ENCODE data around the gene NDUFS2.

Gene NDUFS2

DNA sequence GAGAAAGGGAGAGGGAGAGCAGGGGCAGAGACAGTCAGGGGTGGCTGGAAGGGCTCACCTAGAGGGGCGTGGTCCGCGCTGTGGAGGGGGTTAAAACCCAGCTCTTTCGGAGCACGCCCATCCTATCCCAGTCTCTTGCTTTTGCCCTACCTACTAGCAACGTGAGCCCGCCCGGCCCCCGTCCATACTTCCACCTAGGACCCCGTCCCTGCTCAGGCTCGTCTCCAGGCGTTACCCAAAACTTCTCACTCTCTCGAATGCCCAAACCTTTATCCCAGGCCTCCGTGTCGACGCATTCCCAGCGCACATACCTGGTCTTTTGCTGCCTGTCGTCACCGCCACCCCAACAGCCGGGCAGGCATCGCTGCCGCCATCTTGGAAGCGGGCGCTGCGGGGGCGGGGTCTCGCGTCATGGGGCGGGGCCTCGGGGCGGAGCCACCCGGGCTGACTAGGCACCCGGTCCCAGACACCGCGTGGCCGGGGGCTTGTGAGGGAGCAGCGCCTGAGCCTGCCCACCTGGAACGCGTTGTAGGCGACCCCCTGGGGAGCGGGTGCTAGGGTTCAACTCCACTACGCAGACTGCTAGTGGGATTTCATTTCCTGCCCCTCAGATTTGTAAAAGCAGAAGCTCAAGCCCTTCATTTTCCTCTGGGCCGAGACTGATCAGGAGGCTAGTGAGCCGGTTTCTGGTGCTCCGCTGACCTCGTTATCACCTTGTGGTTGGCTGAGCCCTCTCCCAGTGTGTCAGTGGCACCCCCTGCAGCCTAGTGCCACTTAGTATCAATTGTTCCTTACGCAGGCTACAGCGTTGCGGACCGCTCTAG is 24.8 kb upstream of the NDUFS2 start, which contains the start of gene B4GALT3:
Gene B4GALT3, minus strand, starts transcription at position 396 of the 824 bp plus-strand sequence. CDS start 1,447 bp downstream, outside the sequence.
- H3K4me3 ChIP-seq (ENCODE audit: low read length, poor library complexity, severe bottlenecking): peak within 1 kb of the TSS; percentile 93
- H3K9me3 ChIP-seq (ENCODE audit: insufficient read depth, low read depth, low read length): no peaks in the 10 kb centered on the region
- peaks cover 36% of the 10 kb centered on the region for H3K4me1 ChIP-seq (ENCODE audit: insufficient read depth, low read length, poor library complexity, severe bottlenecking)
- no peaks in the 10 kb centered on the region for H3F3A ChIP-seq (ENCODE audit: low read depth)
- TF ChIP-seq, protein P1, sequence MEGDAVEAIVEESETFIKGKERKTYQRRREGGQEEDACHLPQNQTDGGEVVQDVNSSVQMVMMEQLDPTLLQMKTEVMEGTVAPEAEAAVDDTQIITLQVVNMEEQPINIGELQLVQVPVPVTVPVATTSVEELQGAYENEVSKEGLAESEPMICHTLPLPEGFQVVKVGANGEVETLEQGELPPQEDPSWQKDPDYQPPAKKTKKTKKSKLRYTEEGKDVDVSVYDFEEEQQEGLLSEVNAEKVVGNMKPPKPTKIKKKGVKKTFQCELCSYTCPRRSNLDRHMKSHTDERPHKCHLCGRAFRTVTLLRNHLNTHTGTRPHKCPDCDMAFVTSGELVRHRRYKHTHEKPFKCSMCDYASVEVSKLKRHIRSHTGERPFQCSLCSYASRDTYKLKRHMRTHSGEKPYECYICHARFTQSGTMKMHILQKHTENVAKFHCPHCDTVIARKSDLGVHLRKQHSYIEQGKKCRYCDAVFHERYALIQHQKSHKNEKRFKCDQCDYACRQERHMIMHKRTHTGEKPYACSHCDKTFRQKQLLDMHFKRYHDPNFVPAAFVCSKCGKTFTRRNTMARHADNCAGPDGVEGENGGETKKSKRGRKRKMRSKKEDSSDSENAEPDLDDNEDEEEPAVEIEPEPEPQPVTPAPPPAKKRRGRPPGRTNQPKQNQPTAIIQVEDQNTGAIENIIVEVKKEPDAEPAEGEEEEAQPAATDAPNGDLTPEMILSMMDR (conservative IDR thresholded peaks at IDR 0.05; ENCODE audit: low read length): peak; percentile 47
- TF ChIP-seq EZH2phosphoT487 (IDR thresholded peaks at IDR 0.05; ENCODE audit: borderline replicate concordance): no peak
- H3K27me3 ChIP-seq (ENCODE audit: insufficient read depth, low read length, poor library complexity, severe bottlenecking): no peaks in the 10 kb centered on the region
- no peaks in the 10 kb centered on the region for H3K9me2 ChIP-seq (replicated peaks; ENCODE audit: low read depth, low read length)
- H3K9ac ChIP-seq (ENCODE audit: low read depth, low read length, poor library complexity, severe bottlenecking): peak within 1 kb of the TSS; percentile 80
- peaks cover 16% of the 10 kb centered on the region; the same call in 1 of the 2 replicates for H3K36me3 ChIP-seq (ENCODE audit: insufficient read depth, low read length)
- peaks cover 6% of the 10 kb centered on the region for H4K20me1 ChIP-seq (ENCODE audit: insufficient read depth, low read length, poor library complexity, severe bottlenecking)
- peak within 1 kb of the TSS; percentile 78 for H3K4me2 ChIP-seq (ENCODE audit: low read depth, low read length, poor library complexity, severe bottlenecking)
- peak within 1 kb of the TSS; percentile 89 for H2AFZ ChIP-seq (ENCODE audit: low read length)
- peaks cover 27% of the 10 kb centered on the region for H3K79me2 ChIP-seq (ENCODE audit: insufficient read depth, low read length)

DNA sequence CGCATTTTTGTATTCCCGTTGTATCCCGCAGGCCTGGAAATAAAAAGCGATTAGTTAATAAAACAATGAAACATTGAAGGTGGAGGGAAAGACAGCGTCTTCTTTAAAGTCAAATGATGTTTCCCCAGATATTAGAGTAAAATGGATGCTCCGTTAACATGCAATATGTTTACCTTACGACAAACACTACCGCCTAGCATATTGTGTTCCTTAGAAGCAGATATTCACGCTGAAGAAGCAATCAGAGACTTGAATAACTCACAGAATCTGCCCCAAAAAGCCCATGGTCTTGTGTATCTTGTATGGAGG is 24.3 kb upstream of the NDUFS2 start:
- Histone ChIP-seq H3F3A (ENCODE audit: low read depth) (no peaks in the 10 kb centered on the region), H2AFZ (ENCODE audit: low read length) (0 out of 2 replicates have a peak overlapping the region, but pooled peaks have one; percentile 89), H3K36me3 (ENCODE audit: insufficient read depth, low read length) (peaks cover 15% of the 10 kb centered on the region; the same call in 1 of the 2 replicates), H3K4me2 (ENCODE audit: low read depth, low read length, poor library complexity, severe bottlenecking) (peak overlapping the region; percentile 78), H3K4me3 (ENCODE audit: low read length, poor library complexity, severe bottlenecking) (peak overlapping the region; percentile 93), H3K9me3 (ENCODE audit: insufficient read depth, low read depth, low read length) (no peaks in the 10 kb centered on the region), H4K20me1 (ENCODE audit: insufficient read depth, low read length, poor library complexity, severe bottlenecking) (peaks cover 6% of the 10 kb centered on the region), H3K27me3 (ENCODE audit: insufficient read depth, low read length, poor library complexity, severe bottlenecking) (no peaks in the 10 kb centered on the region), H3K4me1 (ENCODE audit: insufficient read depth, low read length, poor library complexity, severe bottlenecking) (peaks cover 42% of the 10 kb centered on the region), H3K9ac (ENCODE audit: low read depth, low read length, poor library complexity, severe bottlenecking) (peak overlapping the region; percentile 80), H3K9me2 (replicated peaks; ENCODE audit: low read depth, low read length) (no peaks in the 10 kb centered on the region), H3K79me2 (ENCODE audit: insufficient read depth, low read length) (peaks cover 26% of the 10 kb centered on the region)
- no peak for TF ChIP-seq EZH2phosphoT487 (IDR thresholded peaks at IDR 0.05; ENCODE audit: borderline replicate concordance)
- TF ChIP-seq, protein P1 (conservative IDR thresholded peaks at IDR 0.05; ENCODE audit: low read length): 0 out of 2 replicates have a peak, but pooled peaks have one; percentile 2

DNA sequence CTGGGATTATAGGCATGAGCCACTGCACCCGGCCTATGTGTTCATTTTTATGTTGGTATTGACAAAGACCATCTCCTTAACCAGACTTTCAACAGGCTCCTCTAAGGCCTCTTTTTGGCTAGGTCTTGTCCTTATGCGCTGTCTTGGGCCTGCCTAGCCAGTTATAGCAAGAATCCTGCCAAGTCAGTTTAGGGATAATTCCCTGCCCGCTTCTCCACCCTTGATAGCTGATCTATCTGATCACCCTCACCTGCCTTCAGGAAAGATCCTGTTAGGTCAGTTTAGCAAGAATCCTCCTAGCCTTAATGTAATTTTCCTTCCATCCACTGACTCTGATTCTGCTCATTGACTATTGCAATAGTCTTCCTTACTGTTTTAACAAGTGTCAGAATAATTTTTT is 22.5 kb upstream of the NDUFS2 start:
- no peaks in the 10 kb centered on the region for H3F3A ChIP-seq (ENCODE audit: low read depth)
- TF ChIP-seq, protein P1 (conservative IDR thresholded peaks at IDR 0.05; ENCODE audit: low read length): no peak
- no peak for TF ChIP-seq EZH2phosphoT487 (IDR thresholded peaks at IDR 0.05; ENCODE audit: borderline replicate concordance)
- peaks cover 57% of the 10 kb centered on the region for H3K4me1 ChIP-seq (ENCODE audit: insufficient read depth, low read length, poor library complexity, severe bottlenecking)

More for the DNA sequence above, 22.5 kb upstream of the NDUFS2 start:
- Histone ChIP-seq H3K9ac (ENCODE audit: low read depth, low read length, poor library complexity, severe bottlenecking) (no peak overlapping the region), H3K4me3 (ENCODE audit: low read length, poor library complexity, severe bottlenecking) (no peak overlapping the region), H3K79me2 (ENCODE audit: insufficient read depth, low read length) (peaks cover 25% of the 10 kb centered on the region), H4K20me1 (ENCODE audit: insufficient read depth, low read length, poor library complexity, severe bottlenecking) (peaks cover 6% of the 10 kb centered on the region), H3K9me3 (ENCODE audit: insufficient read depth, low read depth, low read length) (no peaks in the 10 kb centered on the region), H3K9me2 (replicated peaks; ENCODE audit: low read depth, low read length) (no peaks in the 10 kb centered on the region), H3K36me3 (ENCODE audit: insufficient read depth, low read length) (peaks cover 2% of the 10 kb centered on the region; the same call in 1 of the 2 replicates), H3K27me3 (ENCODE audit: insufficient read depth, low read length, poor library complexity, severe bottlenecking) (no peaks in the 10 kb centered on the region), H2AFZ (ENCODE audit: low read length) (no peak overlapping the region), H3K4me2 (ENCODE audit: low read depth, low read length, poor library complexity, severe bottlenecking) (no peak overlapping the region)
